ENCODE measurements around the gene CLSTN2.

The CLSTN2 gene

GRCh38 chr3:140552898-140553297 lies 617.9 kb downstream of the CLSTN2 start:
- DNase-seq (ENCODE audit: low read depth): no peak

GRCh38 chr3:140553591-140553990 lies 618.6 kb downstream of the CLSTN2 start:
- no peak for DNase-seq (ENCODE audit: low read depth)

- no peak for DNase-seq (ENCODE audit: low read depth)
These were observed 620.7 kb downstream of the CLSTN2 start for GRCh38 chr3:140555666-140556065.

- DNase-seq (ENCODE audit: low read depth): no peak
These were observed 622.5 kb downstream of the CLSTN2 start for GRCh38 chr3:140557476-140557875.

GRCh38 chr3:140559546-140559945 lies 624.6 kb downstream of the CLSTN2 start:
- no peak for DNase-seq (ENCODE audit: low read depth)

- no peak for DNase-seq (ENCODE audit: low read depth)
These were observed 628.3 kb downstream of the CLSTN2 start for GRCh38 chr3:140563206-140563760.

GRCh38 chr3:140568131-140568530 lies 633.1 kb downstream of the CLSTN2 start:
- DNase-seq (ENCODE audit: low read depth): no peak

GRCh38 chr3:140568842-140569520 lies 634.0 kb downstream of the CLSTN2 start:
- DNase-seq (ENCODE audit: low read depth): no peak

- no peak for DNase-seq (ENCODE audit: low read depth)
These were observed 635.6 kb downstream of the CLSTN2 start for GRCh38 chr3:140570602-140571001.

- no peak for DNase-seq (ENCODE audit: low read depth)
These were observed 636.9 kb downstream of the CLSTN2 start for GRCh38 chr3:140571836-140572235.

- DNase-seq (ENCODE audit: low read depth): no peak
These were observed 637.3 kb downstream of the CLSTN2 start for GRCh38 chr3:140572334-140572733.

GRCh38 chr3:140573011-140573410 lies 638.0 kb downstream of the CLSTN2 start:
- no peak for DNase-seq (ENCODE audit: low read depth)

GRCh38 chr3:140574375-140574774 lies 639.4 kb downstream of the CLSTN2 start:
- DNase-seq (ENCODE audit: low read depth): no peak

- no peak for DNase-seq (ENCODE audit: low read depth)
These were observed 641.5 kb downstream of the CLSTN2 start for GRCh38 chr3:140576449-140576848.

GRCh38 chr3:140577911-140578310 lies 642.9 kb downstream of the CLSTN2 start:
- no peak for DNase-seq (ENCODE audit: low read depth)

- DNase-seq (ENCODE audit: low read depth): no peak
These were observed 644.3 kb downstream of the CLSTN2 start for GRCh38 chr3:140579260-140579659.

GRCh38 chr3:140580746-140581145 lies 645.8 kb downstream of the CLSTN2 start:
- no peak for DNase-seq (ENCODE audit: low read depth)

GRCh38 chr3:140584549-140584948 lies 649.6 kb downstream of the CLSTN2 start:
- no peak for DNase-seq (ENCODE audit: low read depth)

GRCh38 chr3:140585828-140586227 lies 650.8 kb downstream of the CLSTN2 start:
- no peak for DNase-seq (ENCODE audit: low read depth)

- no peak for DNase-seq (ENCODE audit: low read depth)
These were observed 651.3 kb downstream of the CLSTN2 start for GRCh38 chr3:140586311-140586710.

- no peak for DNase-seq (ENCODE audit: low read depth)
These were observed 653.6 kb downstream of the CLSTN2 start for GRCh38 chr3:140588558-140588957.

- no peak for DNase-seq (ENCODE audit: low read depth)
These were observed 658.8 kb downstream of the CLSTN2 start for GRCh38 chr3:140593766-140594165.

- DNase-seq (ENCODE audit: low read depth): no peak
These were observed 660.3 kb downstream of the CLSTN2 start for GRCh38 chr3:140595295-140595694.

GRCh38 chr3:140597364-140597763 lies 662.4 kb downstream of the CLSTN2 start:
- no peak for DNase-seq (ENCODE audit: low read depth)
